ENCODE data around the gene ZNF205. TPM values are rescaled to one million over a fixed set of nuclear protein-coding genes. Genes with fewer than 3 reads are reported as not detected.
"Not testable (repeated sequence)": the region's sequence is repeated elsewhere in the genome, so short reads cannot be mapped to it uniquely, and the experiment has no call there.

ZNF205 gene
- total and polyA plus RNA-seq, 2 donors, result 4.6 to 9.3 TPM

- no peaks in the 10 kb centered on the region for H3K27me3 ChIP-seq (ENCODE audit: control insufficient read depth in 2 of 2, insufficient read depth in 1 of 2, low read length in 1 of 2)
- peak within 1 kb of the TSS; percentile 73 to 99 for H3K4me3 ChIP-seq (ENCODE audit: low read length in 2 of 2)
- H3K4me1 ChIP-seq (ENCODE audit: control insufficient read depth in 2 of 2, insufficient read depth in 2 of 2, low read length in 2 of 2), result peaks cover 9 to 29% of the 10 kb centered on the region in 2 donors
- H3K27ac ChIP-seq (ENCODE audit: low read depth in 1 of 2, low read length in 1 of 2), result peak within 1 kb of the TSS; percentile 91 to 98
- DNase-seq (ENCODE audit: low read depth in 6 of 9, low spot score in 9 of 9), result peak; percentile 90 to 99 (median 97)
- H3K36me3 ChIP-seq (ENCODE audit: control insufficient read depth in 2 of 2, insufficient read depth in 2 of 2, low read length in 1 of 2), result peaks cover 22 to 35% of the 10 kb centered on the region in 2 donors
- H3K9me3 ChIP-seq (ENCODE audit: control insufficient read depth in 2 of 2, insufficient read depth in 1 of 2, low read length in 1 of 2), result no peaks in the 10 kb centered on the region
- WGBS, result under 1% methylated on average over 63 of the region's 63 CpGs
Measured at GRCh38 chr16:3134338-3135125, 22.1 kb downstream of the ZNF205 start, which contains the start of gene ZNF213. TSS of gene ZNF213 (plus strand) at chr16:3135029. CDS start at chr16:3137281, 2,252 bp downstream.

DNA sequence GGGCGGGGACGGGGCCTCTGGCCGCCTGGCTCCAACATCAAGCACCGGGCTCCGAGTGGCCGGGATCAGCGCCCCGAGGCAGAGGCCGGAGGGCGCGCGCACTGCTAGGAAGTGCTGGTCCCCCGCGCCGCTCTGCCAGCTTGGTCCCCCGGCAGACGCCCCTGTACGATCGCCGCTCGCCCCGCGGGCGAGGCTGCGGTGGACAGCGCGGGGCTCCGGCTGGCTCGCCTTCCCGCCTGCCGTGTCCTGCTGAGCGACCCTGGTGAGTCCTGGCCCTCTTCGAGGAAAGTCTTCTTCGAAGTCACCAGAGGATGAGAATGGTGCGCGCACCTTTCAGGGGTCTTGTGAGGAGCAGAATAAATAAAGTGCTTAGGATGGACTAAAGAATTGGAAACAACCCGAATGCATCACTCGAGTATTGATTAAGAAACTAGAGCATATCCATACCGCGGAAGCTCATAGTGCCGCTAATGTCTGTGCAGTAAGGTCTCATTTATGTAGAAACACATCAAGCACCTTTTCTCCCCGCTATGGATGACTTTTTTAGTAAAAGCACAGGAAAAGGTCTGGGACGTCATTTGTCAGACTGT, 22.8 kb downstream of the ZNF205 start:
- Histone ChIP-seq H3K27ac (ENCODE audit: low read depth in 1 of 2, low read length in 1 of 2) (peak overlapping the region; percentile 78 to 90), H3K4me1 (ENCODE audit: control insufficient read depth in 2 of 2, insufficient read depth in 2 of 2, low read length in 2 of 2) (peaks cover 9 to 24% of the 10 kb centered on the region in 2 donors), H3K36me3 (ENCODE audit: control insufficient read depth in 2 of 2, insufficient read depth in 2 of 2, low read length in 1 of 2) (peaks cover 26 to 31% of the 10 kb centered on the region in 2 donors), H3K9me3 (ENCODE audit: control insufficient read depth in 2 of 2, insufficient read depth in 1 of 2, low read length in 1 of 2) (no peaks in the 10 kb centered on the region), H3K27me3 (ENCODE audit: control insufficient read depth in 2 of 2, insufficient read depth in 1 of 2, low read length in 1 of 2) (no peaks in the 10 kb centered on the region), H3K4me3 (ENCODE audit: low read length in 2 of 2) (peak overlapping the region; percentile 73 to 99)
- peak in 1 of 9 donors; percentile 64 for DNase-seq (ENCODE audit: low read depth in 6 of 9, low spot score in 9 of 9)
- WGBS, result under 1% methylated on average over 43 of the region's 43 CpGs

GRCh38 chr16:3137267-3137666, 24.9 kb downstream of the ZNF205 start:
- peaks cover 33 to 42% of the 10 kb centered on the region in 2 donors for H3K36me3 ChIP-seq (ENCODE audit: control insufficient read depth in 2 of 2, insufficient read depth in 2 of 2, low read length in 1 of 2)
- no peak for DNase-seq (ENCODE audit: low read depth in 6 of 9, low spot score in 9 of 9)
- H3K27ac ChIP-seq (ENCODE audit: low read depth in 1 of 2, low read length in 1 of 2), result no peak overlapping the region
- H3K9me3 ChIP-seq (ENCODE audit: control insufficient read depth in 2 of 2, insufficient read depth in 1 of 2, low read length in 1 of 2), result no peaks in the 10 kb centered on the region
- H3K4me1 ChIP-seq (ENCODE audit: control insufficient read depth in 2 of 2, insufficient read depth in 2 of 2, low read length in 2 of 2), result peaks cover 9 to 20% of the 10 kb centered on the region in 2 donors
- 98% methylated on average over 13 of the region's 13 CpGs for WGBS
- H3K27me3 ChIP-seq (ENCODE audit: control insufficient read depth in 2 of 2, insufficient read depth in 1 of 2, low read length in 1 of 2), result no peaks in the 10 kb centered on the region
- H3K4me3 ChIP-seq (ENCODE audit: low read length in 2 of 2), result no peak overlapping the region

GRCh38 chr16:3138342-3138741, 26.0 kb downstream of the ZNF205 start:
- Histone ChIP-seq H3K9me3 (ENCODE audit: control insufficient read depth in 2 of 2, insufficient read depth in 1 of 2, low read length in 1 of 2) (no peaks in the 10 kb centered on the region), H3K4me1 (ENCODE audit: control insufficient read depth in 2 of 2, insufficient read depth in 2 of 2, low read length in 2 of 2) (peaks cover 9 to 18% of the 10 kb centered on the region in 2 donors), H3K27me3 (ENCODE audit: control insufficient read depth in 2 of 2, insufficient read depth in 1 of 2, low read length in 1 of 2) (no peaks in the 10 kb centered on the region), H3K27ac (ENCODE audit: low read depth in 1 of 2, low read length in 1 of 2) (no peak overlapping the region), H3K36me3 (ENCODE audit: control insufficient read depth in 2 of 2, insufficient read depth in 2 of 2, low read length in 1 of 2) (peaks cover 37 to 50% of the 10 kb centered on the region in 2 donors), H3K4me3 (ENCODE audit: low read length in 2 of 2) (no peak overlapping the region)
- DNase-seq (ENCODE audit: low read depth in 6 of 9, low spot score in 9 of 9), result no peak
- 96% methylated on average over 21 of the region's 21 CpGs for WGBS

GRCh38 chr16:3138823-3139426, 26.5 kb downstream of the ZNF205 start:
- DNase-seq (ENCODE audit: low read depth in 6 of 9, low spot score in 9 of 9), result no peak
- no peak overlapping the region for H3K27ac ChIP-seq (ENCODE audit: low read depth in 1 of 2, low read length in 1 of 2)
- H3K4me3 ChIP-seq (ENCODE audit: low read length in 2 of 2), result no peak overlapping the region
- H3K36me3 ChIP-seq (ENCODE audit: control insufficient read depth in 2 of 2, insufficient read depth in 2 of 2, low read length in 1 of 2), result peaks cover 37 to 50% of the 10 kb centered on the region in 2 donors
- H3K4me1 ChIP-seq (ENCODE audit: control insufficient read depth in 2 of 2, insufficient read depth in 2 of 2, low read length in 2 of 2), result peaks cover 7 to 15% of the 10 kb centered on the region in 2 donors
- 93% methylated on average over 14 of the region's 14 CpGs for WGBS
- no peaks in the 10 kb centered on the region for H3K27me3 ChIP-seq (ENCODE audit: control insufficient read depth in 2 of 2, insufficient read depth in 1 of 2, low read length in 1 of 2)
- no peaks in the 10 kb centered on the region for H3K9me3 ChIP-seq (ENCODE audit: control insufficient read depth in 2 of 2, insufficient read depth in 1 of 2, low read length in 1 of 2)

DNA sequence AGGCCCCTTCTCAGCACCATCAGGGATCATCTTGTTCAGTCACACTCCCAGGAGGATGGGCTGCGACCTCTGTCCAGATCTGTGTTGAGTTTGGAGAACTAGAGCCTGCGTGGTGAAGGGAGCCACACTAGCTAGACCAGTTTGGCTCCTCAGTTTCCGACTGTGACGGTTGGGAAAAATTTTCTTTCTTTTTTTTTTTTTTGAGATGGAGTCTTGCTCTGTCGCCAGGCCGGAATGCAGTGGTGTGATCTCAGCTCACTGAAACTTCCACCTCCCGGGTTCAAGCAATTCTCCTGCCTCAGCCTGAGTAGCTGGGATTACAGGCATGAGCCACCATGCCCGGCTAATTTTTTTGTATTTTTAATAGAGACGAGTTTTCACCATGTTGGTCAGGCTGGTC, 27.2 kb downstream of the ZNF205 start:
- WGBS, result 95% methylated on average over 9 of the region's 9 CpGs
- DNase-seq (ENCODE audit: low read depth in 6 of 9, low spot score in 9 of 9); H3K4me3 ChIP-seq (ENCODE audit: low read length in 2 of 2); H3K27me3 ChIP-seq (ENCODE audit: control insufficient read depth in 2 of 2, insufficient read depth in 1 of 2, low read length in 1 of 2); H3K27ac ChIP-seq (ENCODE audit: low read depth in 1 of 2, low read length in 1 of 2); H3K4me1 ChIP-seq (ENCODE audit: control insufficient read depth in 2 of 2, insufficient read depth in 2 of 2, low read length in 2 of 2); H3K9me3 ChIP-seq (ENCODE audit: control insufficient read depth in 2 of 2, insufficient read depth in 1 of 2, low read length in 1 of 2): not testable (repeated sequence)
- H3K36me3 ChIP-seq (ENCODE audit: control insufficient read depth in 2 of 2, insufficient read depth in 2 of 2, low read length in 1 of 2), result peaks cover 37 to 50% of the 10 kb centered on the region in 2 donors

- Histone ChIP-seq H3K36me3 (ENCODE audit: control insufficient read depth in 2 of 2, insufficient read depth in 2 of 2, low read length in 1 of 2) (peaks cover 37 to 50% of the 10 kb centered on the region in 2 donors), H3K4me3 (ENCODE audit: low read length in 2 of 2) (no peak overlapping the region), H3K27me3 (ENCODE audit: control insufficient read depth in 2 of 2, insufficient read depth in 1 of 2, low read length in 1 of 2) (peaks cover 0 to 3% of the 10 kb centered on the region in 2 donors), H3K4me1 (ENCODE audit: control insufficient read depth in 2 of 2, insufficient read depth in 2 of 2, low read length in 2 of 2) (peaks cover 4% of the 10 kb centered on the region in 2 donors), H3K9me3 (ENCODE audit: control insufficient read depth in 2 of 2, insufficient read depth in 1 of 2, low read length in 1 of 2) (no peaks in the 10 kb centered on the region), H3K27ac (ENCODE audit: low read depth in 1 of 2, low read length in 1 of 2) (no peak overlapping the region)
- 98% methylated on average over 69 of the region's 69 CpGs for WGBS
- no peak for DNase-seq (ENCODE audit: low read depth in 6 of 9, low spot score in 9 of 9)
Measured at GRCh38 chr16:3140603-3141427, 28.4 kb downstream of the ZNF205 start.

GRCh38 chr16:3141781-3142311, 29.5 kb downstream of the ZNF205 start:
- H3K4me3 ChIP-seq (ENCODE audit: low read length in 2 of 2), result no peak overlapping the region
- WGBS, result over 99% methylated on average over 23 of the region's 23 CpGs

More at GRCh38 chr16:3141781-3142311, 29.5 kb downstream of the ZNF205 start:
- DNase-seq (ENCODE audit: low read depth in 6 of 9, low spot score in 9 of 9), result no peak
- Histone ChIP-seq H3K4me1 (ENCODE audit: control insufficient read depth in 2 of 2, insufficient read depth in 2 of 2, low read length in 2 of 2) (no peaks in the 10 kb centered on the region), H3K27ac (ENCODE audit: low read depth in 1 of 2, low read length in 1 of 2) (no peak overlapping the region), H3K9me3 (ENCODE audit: control insufficient read depth in 2 of 2, insufficient read depth in 1 of 2, low read length in 1 of 2) (no peaks in the 10 kb centered on the region), H3K36me3 (ENCODE audit: control insufficient read depth in 2 of 2, insufficient read depth in 2 of 2, low read length in 1 of 2) (peaks cover 37 to 50% of the 10 kb centered on the region in 2 donors), H3K27me3 (ENCODE audit: control insufficient read depth in 2 of 2, insufficient read depth in 1 of 2, low read length in 1 of 2) (peaks cover 0 to 3% of the 10 kb centered on the region in 2 donors)

Data from thymus (tissue), 11 donors.